Smooth muscle cell (in vitro differentiated cells): ENCODE measurements around the gene HPCA. TPM values are rescaled to one million over a fixed set of nuclear protein-coding genes. Genes with fewer than 3 reads are reported as not detected.

ENCODE experiments used
- DNase-seq: peaks from one replicate; lab custom pipeline; 2025; ENCODE audit not compliant: unreplicated experiment; lab: John Stamatoyannopoulos, UW
- H2AFZ ChIP-seq: fragments of 200-600 bp; sonication (generic); 2 replicates; pipeline ENCODE4 v1.6.0; 2016; ENCODE audit warnings: antibody characterized with exemption, low read depth, mild to moderate bottlenecking
- H3F3A ChIP-seq: fragments of 200-600 bp; sonication (generic); 2 replicates; pipeline ENCODE4 v1.6.0; 2017; ENCODE audit warnings: antibody characterized with exemption, low read depth
- H3K27ac ChIP-seq: fragments of 200-600 bp; sonication (generic); 2 replicates; pipeline ENCODE4 v1.5.1; 2016; ENCODE audit warnings: low read depth, mild to moderate bottlenecking
- H3K27me3 ChIP-seq: fragments of 200-600 bp; sonication (generic); 2 replicates; pipeline ENCODE4 v1.6.1; 2016; ENCODE audit warnings: low read depth, mild to moderate bottlenecking
- H3K36me3 ChIP-seq: fragments of 200-600 bp; sonication (generic); 2 replicates; pipeline ENCODE4 v1.5.1; 2016; ENCODE audit warnings: low read depth
- H3K4me1 ChIP-seq: fragments of 200-600 bp; sonication (generic); 2 replicates; pipeline ENCODE4 v1.5.1; 2016; ENCODE audit warnings: low read depth
- H3K4me2 ChIP-seq: fragments of 200-600 bp; sonication (generic); 2 replicates; pipeline ENCODE4 v1.6.0; 2016; ENCODE audit warnings: mild to moderate bottlenecking
- H3K4me3 ChIP-seq: fragments of 200-600 bp; sonication (generic); 2 replicates; pipeline ENCODE4 v1.5.1; 2016; ENCODE audit warnings: mild to moderate bottlenecking
- H3K79me2 ChIP-seq: fragments of 200-600 bp; sonication (generic); 2 replicates; pipeline ENCODE4 v1.6.0; 2016; ENCODE audit warnings: low read depth, mild to moderate bottlenecking
- H3K9ac ChIP-seq: fragments of 200-600 bp; sonication (generic); 2 replicates; pipeline ENCODE4 v1.6.0; 2016; ENCODE audit warnings: low read depth
- H3K9me3 ChIP-seq: fragments of 200-600 bp; sonication (generic); replicated peaks from 2 replicates; pipeline ENCODE4 v1.5.1; 2016; ENCODE audit warnings: low read depth
- H4K20me1 ChIP-seq: fragments of 200-600 bp; sonication (generic); 2 replicates; pipeline ENCODE4 v1.6.0; 2016; ENCODE audit warnings: low read depth
- CTCF ChIP-seq: fragments of 200-600 bp; sonication (generic); IDR thresholded peaks from 2 replicates; pipeline ENCODE4 v1.5.1; 2017; ENCODE audit warnings: borderline replicate concordance, mild to moderate bottlenecking, antibody characterized with exemption; ENCODE audit not compliant: insufficient read depth, poor library complexity, severe bottlenecking
- WGBS: methylation state at CpG from one replicate; pipeline ENCODE4 v1.1.7; 2016; ENCODE audit warnings: low lambda C conversion rate; 5-methylcytosine and 5-hydroxymethylcytosine counted together
- polyA plus RNA-seq: library from polyadenylated mRNA; unstranded; fragments of >200 nt; fragmentation: Nextera tagmentation; extraction: Ambion mirVana; gene quantifications from 2 replicates; pipeline ENCODE4 v1.2.1, GENCODE V29; 2016
- total RNA-seq: library from RNA; depleted of rRNA; stranded (reverse); fragments of >200 nt; gene quantifications from 2 replicates; pipeline ENCODE4 v1.2.3, GENCODE V29; 2014

The HPCA gene
- total and polyA plus RNA-seq, 2 experiments from 2014 or later: not detected

- Histone ChIP-seq H3K79me2 (no peaks in the 10 kb centered on the region), H3K9me3 (no peaks in the 10 kb centered on the region), H4K20me1 (no peaks in the 10 kb centered on the region), H3K4me1 (peaks cover 17% of the 10 kb centered on the region), H3F3A (no peaks in the 10 kb centered on the region), H3K9ac (no peak overlapping the region), H3K27me3 (no peaks in the 10 kb centered on the region), H3K27ac (no peak overlapping the region), H2AFZ (no peak overlapping the region), H3K36me3 (no peaks in the 10 kb centered on the region), H3K4me3 (no peak overlapping the region), H3K4me2 (no peak overlapping the region)
- no peak for DNase-seq
- no peak for TF ChIP-seq CTCF
- WGBS: 61% methylated on average over 6 of the region's 6 CpGs
Observed at GRCh38 chr1:32926562-32926961, 40.3 kb downstream of the HPCA start.

GRCh38 chr1:32927441-32927840 is 41.1 kb downstream of the HPCA start:
- Histone ChIP-seq H3K79me2 (no peaks in the 10 kb centered on the region), H3K9me3 (no peaks in the 10 kb centered on the region), H3K9ac (no peak overlapping the region), H2AFZ (no peak overlapping the region), H3K4me1 (peaks cover 17% of the 10 kb centered on the region), H3K4me2 (no peak overlapping the region), H4K20me1 (no peaks in the 10 kb centered on the region), H3F3A (no peaks in the 10 kb centered on the region), H3K27me3 (no peaks in the 10 kb centered on the region), H3K36me3 (no peaks in the 10 kb centered on the region), H3K4me3 (no peak overlapping the region), H3K27ac (no peak overlapping the region)
- no peak for TF ChIP-seq CTCF
- no peak for DNase-seq
- WGBS: 95% methylated on average over 2 of the region's 2 CpGs

- H3K36me3 ChIP-seq: no peaks in the 10 kb centered on the region
- H3K4me3 ChIP-seq: no peak overlapping the region
- H3K9ac ChIP-seq: no peak overlapping the region
- TF ChIP-seq CTCF: no peak
- WGBS: 87% methylated on average over 2 of the region's 2 CpGs
- no peaks in the 10 kb centered on the region for H4K20me1 ChIP-seq
- no peaks in the 10 kb centered on the region for H3K27me3 ChIP-seq
- H3K27ac ChIP-seq: no peak overlapping the region
- H3F3A ChIP-seq: no peaks in the 10 kb centered on the region
- H3K9me3 ChIP-seq: no peaks in the 10 kb centered on the region
- H3K4me2 ChIP-seq: no peak overlapping the region
- H2AFZ ChIP-seq: no peak overlapping the region
- no peaks in the 10 kb centered on the region for H3K79me2 ChIP-seq
- no peak for DNase-seq
- H3K4me1 ChIP-seq: peaks cover 17% of the 10 kb centered on the region
Observed at GRCh38 chr1:32928285-32928684, 42.0 kb downstream of the HPCA start.

GRCh38 chr1:32928715-32929114 is 42.4 kb downstream of the HPCA start:
- no peaks in the 10 kb centered on the region for H4K20me1 ChIP-seq
- no peak overlapping the region for H3K4me2 ChIP-seq
- H3K27ac ChIP-seq: no peak overlapping the region
- peaks cover 2% of the 10 kb centered on the region for H3F3A ChIP-seq
- H3K27me3 ChIP-seq: no peaks in the 10 kb centered on the region
- H2AFZ ChIP-seq: no peak overlapping the region
- no peaks in the 10 kb centered on the region for H3K36me3 ChIP-seq
- peaks cover 19% of the 10 kb centered on the region for H3K4me1 ChIP-seq
- no peaks in the 10 kb centered on the region for H3K9me3 ChIP-seq
- TF ChIP-seq CTCF: no peak
- no peak overlapping the region for H3K4me3 ChIP-seq
- WGBS: 52% methylated on average over 8 of the region's 8 CpGs
- DNase-seq: no peak
- no peaks in the 10 kb centered on the region for H3K79me2 ChIP-seq
- H3K9ac ChIP-seq: no peak overlapping the region
